Mucosa of gallbladder (tissue), 1 donor: ENCODE results near the gene LANCL1. TPM values are rescaled to one million over a fixed set of nuclear protein-coding genes. Genes with fewer than 3 reads are reported as not detected.
"Not testable (repeated sequence)": the region's sequence is repeated elsewhere in the genome, so short reads cannot be mapped to it uniquely, and the experiment has no call there.

Experiments used
- DNase-seq: peaks from one replicate; pipeline ENCODE4 v3.0.0-alpha.2; 2020; ENCODE audit warnings: low spot score
- total RNA-seq: library from RNA; stranded (reverse); gene quantifications from one replicate; pipeline ENCODE4 v1.2.1, GENCODE V29; 2021
- donor health status: DM: no; HTN: no; CAD: no.

The LANCL1 gene
- total RNA-seq, 1 donor from 2014 or later, result 48.0 TPM

GRCh38 chr2:210459407-210459806, 17.2 kb downstream of the LANCL1 start:
- DNase-seq, result no peak

DNA sequence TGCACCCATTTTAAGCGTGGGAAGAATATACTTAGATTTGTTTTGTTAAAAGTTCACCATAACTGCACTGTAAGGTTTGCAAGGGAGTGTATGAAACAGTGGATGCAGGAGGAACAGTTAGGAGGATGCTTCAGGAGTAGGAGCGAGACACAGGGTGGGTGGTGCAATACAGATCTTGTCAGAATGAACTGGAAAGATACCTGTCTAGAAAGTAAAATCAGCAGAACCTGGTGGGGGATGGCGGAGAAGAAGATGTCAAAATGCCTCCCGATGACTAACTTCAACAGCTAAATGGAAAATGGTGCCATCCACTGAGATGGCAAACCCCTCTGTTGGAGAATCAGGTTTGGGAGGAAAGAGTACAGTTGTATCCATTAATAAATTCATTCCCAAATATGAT, 18.2 kb downstream of the LANCL1 start:
- DNase-seq, result no peak

- DNase-seq, result no peak
These were observed 20.0 kb downstream of the LANCL1 start for GRCh38 chr2:210456571-210456970.

DNA sequence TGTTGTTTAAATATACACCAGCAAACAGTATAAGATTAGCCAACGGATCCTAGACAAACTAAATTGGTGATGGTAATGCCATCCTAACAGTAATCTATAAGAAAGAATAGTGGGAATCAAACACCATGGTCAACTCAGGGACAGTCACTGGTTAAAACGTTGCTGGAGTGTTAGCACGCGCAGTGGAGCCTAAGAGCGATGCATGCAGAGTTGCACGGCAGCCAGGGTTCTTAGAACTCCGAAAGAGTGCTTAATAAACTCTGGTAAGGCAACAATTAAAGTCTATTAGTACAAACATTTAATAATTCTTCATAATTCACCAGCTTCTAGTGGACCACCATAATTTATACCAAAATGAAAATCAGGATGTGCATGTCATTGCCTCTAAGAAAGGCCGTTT, 22.2 kb downstream of the LANCL1 start:
- DNase-seq, result no peak

DNA sequence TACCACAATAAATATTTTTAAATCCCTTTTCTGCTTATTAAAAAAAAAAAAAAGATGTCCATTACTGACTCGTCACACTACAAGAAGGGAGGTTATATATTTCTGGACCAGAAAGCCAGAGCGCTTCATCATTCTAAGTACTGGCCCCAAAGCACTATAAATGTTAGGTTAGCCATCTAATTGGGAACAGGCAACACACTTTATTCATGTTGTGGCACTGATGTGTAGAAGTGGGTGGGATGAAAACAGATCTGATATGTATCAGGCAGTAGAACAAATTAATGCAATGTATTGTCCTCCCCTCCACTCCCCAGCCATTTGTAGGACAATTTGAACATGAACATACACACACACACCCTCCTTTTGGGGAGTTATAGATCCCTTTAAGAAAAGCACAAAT, 24.4 kb downstream of the LANCL1 start:
- DNase-seq, result no peak

DNA sequence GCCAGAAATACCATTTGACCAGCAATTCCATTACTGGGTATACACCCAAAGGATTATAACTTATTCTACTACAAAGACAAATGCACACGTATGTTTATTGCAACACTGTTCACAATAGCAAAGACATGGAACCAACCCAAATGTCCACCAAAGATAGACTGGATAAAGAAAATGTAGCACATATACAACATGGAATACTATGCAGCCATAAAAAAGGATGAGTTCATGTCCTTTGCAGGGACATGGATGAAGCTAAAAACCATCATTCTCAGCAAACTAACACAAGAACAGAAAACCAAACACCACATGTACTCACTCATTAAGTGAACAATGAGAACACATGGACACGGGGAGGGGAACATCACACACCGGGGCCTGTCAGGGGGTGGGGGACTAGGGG, 25.6 kb downstream of the LANCL1 start:
- not testable (repeated sequence) for DNase-seq

GRCh38 chr2:210445732-210446131, 30.8 kb downstream of the LANCL1 start:
- no peak for DNase-seq

- no peak for DNase-seq
These were observed 31.3 kb downstream of the LANCL1 start for GRCh38 chr2:210445116-210445707.

- no peak for DNase-seq
These were observed 33.0 kb downstream of the LANCL1 start for GRCh38 chr2:210443527-210443926.

DNA sequence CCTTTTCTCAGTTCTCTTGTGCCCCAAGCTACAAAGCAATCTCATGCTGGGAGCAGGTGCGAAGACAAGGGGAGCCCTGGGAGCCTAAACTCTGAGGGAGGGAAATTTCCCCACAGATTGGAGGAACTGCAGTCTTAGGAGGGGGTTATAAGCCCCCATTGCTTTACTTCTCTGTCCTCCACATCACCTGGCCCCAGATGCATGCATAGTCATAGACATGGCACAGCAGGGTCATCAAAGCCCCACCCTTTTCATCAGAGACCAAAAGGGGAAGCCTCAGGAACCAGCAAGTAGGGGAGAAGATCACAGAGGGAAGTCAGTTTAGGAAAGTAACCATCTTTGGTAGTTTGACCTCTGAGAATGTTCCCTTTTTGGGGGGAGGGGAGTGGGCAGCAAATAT, 33.7 kb downstream of the LANCL1 start:
- DNase-seq, result no peak

GRCh38 chr2:210442457-210442856, 34.1 kb downstream of the LANCL1 start:
- no peak for DNase-seq

DNA sequence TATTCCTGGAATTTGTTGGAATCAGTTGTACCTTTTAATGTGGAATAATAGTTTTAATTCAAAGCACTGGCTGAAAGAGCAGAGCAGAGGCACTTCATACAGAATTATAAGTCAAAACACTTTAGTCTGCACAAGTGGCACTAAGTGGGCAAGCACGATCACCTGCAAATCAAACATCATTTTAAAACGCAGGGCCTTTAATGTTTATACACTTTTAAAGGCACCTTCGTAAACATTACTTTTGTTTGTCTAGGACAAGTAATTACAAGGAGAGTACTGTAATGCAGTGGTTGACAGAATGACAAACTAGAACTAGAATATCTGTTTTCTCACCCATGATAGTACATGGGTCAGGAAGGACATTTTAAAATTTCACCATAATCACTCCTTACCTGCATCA, 36.4 kb downstream of the LANCL1 start:
- DNase-seq, result no peak

- DNase-seq, result no peak
These were observed 41.1 kb downstream of the LANCL1 start for GRCh38 chr2:210435439-210435838.

GRCh38 chr2:210432633-210433032, 43.9 kb downstream of the LANCL1 start:
- no peak for DNase-seq

GRCh38 chr2:210429403-210430137, 47.0 kb downstream of the LANCL1 start:
- no peak for DNase-seq

GRCh38 chr2:210428393-210429179, 48.0 kb downstream of the LANCL1 start:
- no peak for DNase-seq

DNA sequence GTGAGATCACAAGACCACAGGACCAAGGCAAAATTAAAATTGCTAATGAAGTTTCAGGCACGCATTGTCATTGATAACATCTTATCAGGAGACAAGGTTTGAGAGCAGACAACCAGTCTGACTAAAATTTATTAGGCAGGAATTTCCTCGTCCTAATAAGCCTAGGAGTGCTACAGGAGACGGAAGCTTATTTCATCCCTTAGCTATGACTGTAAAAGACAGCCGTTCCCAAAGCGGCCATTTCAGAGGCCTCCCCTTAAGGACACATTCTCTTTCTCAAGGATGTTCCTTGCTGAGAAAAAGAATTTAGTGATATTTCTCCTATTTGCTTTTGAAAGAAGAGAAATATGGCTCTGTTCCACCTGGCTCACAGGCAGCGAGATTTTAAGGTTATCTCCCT, 49.2 kb downstream of the LANCL1 start:
- not testable (repeated sequence) for DNase-seq

DNA sequence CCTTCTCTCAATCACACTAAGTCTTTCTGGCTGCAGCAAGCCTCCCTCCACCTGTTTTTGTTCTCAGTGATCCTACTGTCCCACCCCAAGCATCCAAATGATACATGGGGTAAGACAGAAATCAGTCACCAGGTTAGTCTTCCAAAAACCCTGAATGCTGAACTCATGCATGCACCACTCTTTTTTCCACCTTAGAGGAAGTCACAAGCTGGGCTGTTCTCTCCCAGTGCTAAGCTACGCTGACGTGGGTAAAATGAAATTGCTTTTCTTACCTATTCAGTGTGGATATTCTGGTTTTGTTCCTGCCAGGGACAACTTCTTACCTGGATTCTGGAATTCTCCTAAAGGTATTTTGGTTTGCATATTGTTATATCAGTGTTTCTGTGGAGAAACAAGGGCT, 54.2 kb downstream of the LANCL1 start:
- DNase-seq, result no peak

- no peak for DNase-seq
These were observed 54.6 kb downstream of the LANCL1 start for GRCh38 chr2:210421916-210422315.

DNA sequence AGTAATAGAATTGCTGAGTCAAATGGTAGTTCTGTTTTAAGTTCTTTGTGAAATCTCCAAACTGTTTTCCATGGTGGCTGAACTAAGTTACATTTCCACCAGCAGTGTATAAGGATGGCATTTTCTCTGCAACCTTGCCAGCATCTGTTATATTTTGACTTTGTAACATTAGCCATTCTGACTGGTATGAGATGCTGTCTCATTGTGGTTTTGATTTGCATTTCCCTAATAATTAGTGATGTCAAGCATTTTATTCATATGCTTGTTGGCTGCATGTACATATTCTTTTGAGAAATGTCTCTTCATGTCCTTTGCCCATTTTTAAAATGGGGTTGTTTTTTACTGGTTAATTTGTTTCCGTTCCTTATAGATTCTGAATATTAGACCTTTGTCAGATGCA, 63.9 kb downstream of the LANCL1 start:
- DNase-seq, result no peak

GRCh38 chr2:210410542-210410941, 66.0 kb downstream of the LANCL1 start:
- DNase-seq, result no peak

GRCh38 chr2:210399440-210400041, 77.0 kb downstream of the LANCL1 start:
- DNase-seq, result no peak
